ENCODE results near the gene ZKSCAN1. TPM values are rescaled to one million over a fixed set of nuclear protein-coding genes. Genes with fewer than 3 reads are reported as not detected.

ZKSCAN1 gene
- total RNA-seq, 4 donors from 2014 or later = 32.4 to 37.5 (median 35.4) TPM

GRCh38 chr7:100048680-100049079, 33.3 kb downstream of the ZKSCAN1 start:
- TF ChIP-seq CTCF (IDR thresholded peaks at IDR 0.05) = no peak
- TF ChIP-seq EP300 (IDR thresholded peaks at IDR 0.05) = no peak
- TF ChIP-seq POLR2A (IDR thresholded peaks at IDR 0.05) = no peak
- H3K27ac ChIP-seq = peak overlapping the region in 1 of 4 donors; percentile 98
- no peaks in the 10 kb centered on the region for H3K9me3 ChIP-seq
- WGBS, 2 donors = 90 to 94% methylated on average over 4 of the region's 4 CpGs
- H3K4me3 ChIP-seq = no peak overlapping the region
- no peak for DNase-seq (ENCODE audit: low spot score in 2 of 2)
- H3K27me3 ChIP-seq = no peaks in the 10 kb centered on the region
- H3K36me3 ChIP-seq = no peaks in the 10 kb centered on the region
- peaks cover 0 to 31% (median 7%) of the 10 kb centered on the region in 4 donors for H3K4me1 ChIP-seq

DNA sequence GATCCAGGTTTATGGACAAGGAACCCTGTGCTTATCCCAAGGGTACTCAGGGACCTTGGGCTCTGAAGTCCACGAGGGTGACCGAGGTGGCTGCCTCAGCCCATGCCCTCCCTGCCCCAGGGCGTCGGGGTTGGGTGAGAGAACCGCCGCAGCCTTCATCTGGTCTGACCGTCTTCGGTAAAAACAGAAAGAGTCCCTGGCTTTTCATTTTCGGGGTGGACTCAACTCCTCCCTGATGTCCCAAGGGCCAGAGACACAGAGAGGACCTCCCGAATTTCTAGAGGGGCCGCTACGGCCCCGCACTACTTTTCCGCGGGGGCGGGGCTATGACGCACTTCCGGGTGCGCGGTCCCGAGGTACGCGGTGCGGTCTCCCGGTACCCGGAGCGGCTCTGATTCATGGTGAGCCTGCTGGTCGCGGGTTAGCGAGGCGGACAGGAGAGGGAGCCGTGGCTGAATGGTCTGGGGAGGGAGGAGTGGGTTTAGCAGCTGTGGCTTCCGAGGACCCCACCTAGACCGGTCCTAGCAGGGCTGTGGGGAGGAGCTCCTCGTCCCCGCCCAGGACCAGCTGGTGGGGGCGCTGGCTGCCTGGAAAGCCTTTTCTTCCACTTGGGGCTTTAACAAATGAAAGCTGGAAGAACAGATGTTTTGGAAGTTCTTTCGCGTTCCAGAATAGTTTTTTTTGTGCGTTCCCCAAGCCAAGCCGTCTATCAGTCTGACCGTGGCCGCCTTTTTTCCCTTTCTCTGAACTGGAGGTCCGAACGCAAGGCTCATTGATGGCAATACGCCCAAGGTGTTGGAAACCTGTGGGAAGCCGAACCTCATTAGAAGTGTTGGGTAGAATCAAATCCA, 34.3 kb downstream of the ZKSCAN1 start, which contains the start of gene ZSCAN21:
Gene ZSCAN21, plus strand, starts transcription at position 334 of the 851 bp plus-strand sequence. CDS start 7,233 bp downstream, outside the sequence.
- Histone ChIP-seq H3K36me3 (no peaks in the 10 kb centered on the region), H3K9me3 (no peaks in the 10 kb centered on the region), H3K4me3 (peak within 1 kb of the TSS; percentile 71 to 93 (median 74)), H3K4me1 (peaks cover 0 to 35% (median 7%) of the 10 kb centered on the region in 4 donors), H3K27me3 (no peaks in the 10 kb centered on the region), H3K27ac (peak within 1 kb of the TSS; percentile 93 to 99 (median 97))
- peak; percentile 71 to 79 for DNase-seq (ENCODE audit: low spot score in 2 of 2)
- WGBS, 2 donors = 0 to 1% methylated on average over 29 to 37 of the region's 47 CpGs
- TF ChIP-seq EP300 (IDR thresholded peaks at IDR 0.05) = peak; percentile 95 to 96
- peak in 3 of 5 experiments; percentile 16 to 44 (median 26) for TF ChIP-seq CTCF (IDR thresholded peaks at IDR 0.05)
- TF ChIP-seq POLR2A (IDR thresholded peaks at IDR 0.05) = peak; percentile 50 to 60

DNA sequence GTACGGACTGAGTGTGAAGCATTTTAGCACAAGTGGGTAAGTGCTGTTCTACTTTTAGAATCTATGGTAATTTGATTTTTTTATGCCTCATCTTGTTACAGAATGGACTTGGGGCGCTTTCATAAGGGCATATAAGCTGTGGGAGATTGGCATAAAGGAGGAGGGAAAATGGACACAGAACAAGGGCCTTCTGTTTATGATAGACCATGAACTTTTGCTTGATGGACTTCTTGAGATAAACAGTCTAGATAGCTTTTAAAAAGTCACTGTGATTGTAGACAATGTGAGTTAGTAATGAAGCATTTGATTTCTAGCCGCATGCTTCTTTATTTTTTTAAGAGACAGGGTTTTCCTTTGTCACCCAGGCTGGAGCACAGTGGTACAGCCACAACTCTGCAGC, 36.2 kb downstream of the ZKSCAN1 start:
- WGBS, 2 donors = 41 to 61% methylated on average over 3 of the region's 3 CpGs
- TF ChIP-seq CTCF (IDR thresholded peaks at IDR 0.05) = no peak
- TF ChIP-seq EP300 (IDR thresholded peaks at IDR 0.05) = no peak
- TF ChIP-seq POLR2A (IDR thresholded peaks at IDR 0.05) = no peak
- peaks cover 0 to 11% (median 0%) of the 10 kb centered on the region in 3 donors for H3K36me3 ChIP-seq

DNA sequence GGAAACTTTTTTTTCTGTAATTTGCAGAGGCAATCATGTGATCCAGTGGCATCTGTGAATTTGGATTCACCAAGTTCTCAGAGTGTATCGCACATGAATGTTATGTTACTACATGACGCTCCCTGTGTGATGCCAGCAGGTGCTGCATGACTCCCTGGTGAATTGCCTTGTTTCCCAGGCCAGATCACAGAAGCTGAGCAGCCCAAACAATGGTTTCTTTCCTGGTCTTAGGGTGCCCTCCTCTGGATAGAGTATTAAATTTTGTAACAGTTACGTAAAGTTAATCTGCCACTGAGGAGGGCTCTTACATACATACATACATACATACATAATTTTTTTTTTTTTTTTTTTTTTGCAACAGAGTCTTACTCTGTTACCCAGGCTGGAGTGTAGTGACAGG, 37.8 kb downstream of the ZKSCAN1 start:
- H3K9me3 ChIP-seq = no peaks in the 10 kb centered on the region
- peaks cover 0 to 35% (median 7%) of the 10 kb centered on the region in 4 donors for H3K4me1 ChIP-seq
- TF ChIP-seq CTCF (IDR thresholded peaks at IDR 0.05) (peak in 3 of 5 experiments; percentile 10 to 36 (median 10)), EP300 (IDR thresholded peaks at IDR 0.05) (no peak)
- DNase-seq (ENCODE audit: low spot score in 2 of 2) = no peak
- WGBS, 2 donors = 43 to 55% methylated on average over 3 of the region's 3 CpGs
- peaks cover 2 to 27% (median 5%) of the 10 kb centered on the region in 3 donors for H3K36me3 ChIP-seq
- H3K4me3 ChIP-seq = no peak overlapping the region
- no peak overlapping the region for H3K27ac ChIP-seq
- H3K27me3 ChIP-seq = no peaks in the 10 kb centered on the region

More for the DNA sequence above, 36.2 kb downstream of the ZKSCAN1 start:
- Histone ChIP-seq H3K4me1 (peaks cover 0 to 35% (median 7%) of the 10 kb centered on the region in 4 donors), H3K27ac (peak overlapping the region in 1 of 4 donors; percentile 2), H3K27me3 (no peaks in the 10 kb centered on the region), H3K9me3 (no peaks in the 10 kb centered on the region), H3K4me3 (no peak overlapping the region)
- DNase-seq (ENCODE audit: low spot score in 2 of 2) = no peak

- 92 to 96% methylated on average over 9 to 10 of the region's 10 CpGs for WGBS, 2 donors
- Histone ChIP-seq H3K4me1 (peaks cover 0 to 11% (median 0%) of the 10 kb centered on the region in 4 donors), H3K27me3 (no peaks in the 10 kb centered on the region), H3K4me3 (no peak overlapping the region), H3K27ac (no peak overlapping the region), H3K9me3 (no peaks in the 10 kb centered on the region), H3K36me3 (peaks cover 7 to 64% (median 11%) of the 10 kb centered on the region in 3 donors)
- no peak for DNase-seq (ENCODE audit: low spot score in 2 of 2)
- TF ChIP-seq CTCF (IDR thresholded peaks at IDR 0.05) = no peak
- TF ChIP-seq EP300 (IDR thresholded peaks at IDR 0.05) = no peak
- TF ChIP-seq POLR2A (IDR thresholded peaks at IDR 0.05) = no peak
Measured at GRCh38 chr7:100057006-100057405, 41.6 kb downstream of the ZKSCAN1 start.
